Heart right ventricle (tissue), 16 donors: ENCODE data around the gene NIPAL3. TPM values are rescaled to one million over a fixed set of nuclear protein-coding genes. Genes with fewer than 3 reads are reported as not detected.

Experiments
- ATAC-seq, 8 donors: fragments of 200-7000 bp; cut with Tn5 transposase; one replicate each; pipeline ENCODE4 v1.9.1; 2020; ENCODE audit warnings: mild to moderate bottlenecking in 8 of 8, moderate library complexity in 8 of 8, moderate number of reproducible peaks in 1 of 8
- DNase-seq, 2 donors: peaks; one replicate each; pipeline ENCODE4 v3.0.0-alpha.2; 2020
- H3K27ac ChIP-seq, 10 donors: fragments of 200-600 bp; sonication (generic) in 2 of 10; one replicate each; pipeline versions ENCODE4 v1.5.0 to v1.8.0; 2020 to 2022; ENCODE audit warnings: mild to moderate bottlenecking in 3 of 10
- H3K27me3 ChIP-seq, 7 donors: fragments of 200-600 bp; one replicate each; pipeline ENCODE4 v1.8.0; 2021 to 2022; ENCODE audit warnings: mild to moderate bottlenecking in 2 of 7
- H3K36me3 ChIP-seq, 9 donors: fragments of 200-600 bp; sonication (generic) in 1 of 9; one replicate each; pipeline versions ENCODE4 v1.5.0 to v1.8.0; 2020 to 2022; ENCODE audit warnings: mild to moderate bottlenecking in 2 of 9
- H3K4me1 ChIP-seq, 9 donors: fragments of 200-600 bp; sonication (generic) in 1 of 9; one replicate each; pipeline versions ENCODE4 v1.5.0 to v1.8.0; 2020 to 2022; ENCODE audit warnings: mild to moderate bottlenecking in 4 of 9
- H3K4me3 ChIP-seq, 10 donors: fragments of 200-600 bp; sonication (generic) in 2 of 10; one replicate each; pipeline versions ENCODE4 v1.5.0 to v1.8.0; 2020 to 2022; ENCODE audit warnings: mild to moderate bottlenecking in 7 of 10, moderate library complexity in 2 of 10
- H3K9me3 ChIP-seq, 11 donors: fragments of 200-600 bp in 10 of 11; sonication (generic) in 2 of 11; one replicate each; pipeline versions ENCODE4 v1.5.0 to v1.8.0; 2013 to 2022; ENCODE audit warnings: mild to moderate bottlenecking in 2 of 11, control low read depth in 1 of 11, moderate library complexity in 1 of 11
- CTCF ChIP-seq, 9 donors: fragments of 200-600 bp; sonication (generic) in 2 of 9; IDR thresholded peaks; one replicate each; pipeline versions ENCODE4 v1.5.0 to v1.8.0; 2021 to 2022; ENCODE audit warnings: antibody characterized with exemption in 9 of 9, mild to moderate bottlenecking in 5 of 9, moderate library complexity in 1 of 9
- WGBS, 2 donors: extraction: QIAGEN DNeasy Blood & Tissue Kit; methylation state at CpG; one replicate each; pipeline ENCODE4 v1.1.7; 2013; ENCODE audit warnings: inconsistent platforms in 1 of 2; 5-methylcytosine and 5-hydroxymethylcytosine counted together
- intact Hi-C, 10 donors: fragments of 100-400 bp; cut with DNase I; formaldehyde crosslinking; loops; one replicate each; pipeline versions ENCODE4 v1.11.1 to v1.14.2; 2022
- polyA plus RNA-seq, 2 donors: library from polyadenylated mRNA; stranded (reverse); fragments of 200-250 nt; gene quantifications; one replicate each; pipeline ENCODE4 v1.2.3, GENCODE V29; 2013
- total RNA-seq, 10 donors: library from RNA; stranded (reverse); fragmentation: NEBNext Ultra II Directional in 3 of 10; extraction: Animal tissue kit (Norgen Biotek cat#: 25700) in 3 of 10; gene quantifications; one replicate each; pipeline versions ENCODE4 v1.2.1 to v1.2.4, GENCODE V29; 2021 to 2023
- donor health status: Arrhythmogenic right ventricular cardiomyopathy.
- donor health status: ischemic (EF 13 %, LVEDD 7.1; RV severe dilation, severe dysfunction).
- donor health status: healthy with polysubstance abuse.
- donor health status: DM: no; HTN: yes; CAD: no.
- donor health status: DM: no; HTN: no; CAD: no.
- donor health status: ischemic (EF 25% LVEDD 6.9; RV normal size, moderate dysfunction).
- donor health status: ischemic (EF 25% LVEDD 5.7; RV mildly dilated, moderate dysfunction).
- donor health status: healthy.
- donor health status: DM: yes; HTN: yes; CAD: no.
- donor health status: Ischemic cardiomyopathy.
- donor health status: ischemic (EF 35%, LVEDD 5.7; RV mildly dilated, moderate dysfunction).
- donor health status: nonischemic (EF 11% LVEDD 7.7; RV severe dilation, severe dysfunction).
- donor health status: DM: yes; HTN: yes; CAD: no.
- donor health status: PGD.
- donor health status: ischemic (EF 29% LVEDD 5.4; RV normal size, mild dysfunction).
- donor health status: nonischemic (EF 23%, LVEDD 6.1; RV moderate dilation, normal function).

Gene NIPAL3
- total and polyA plus RNA-seq, 12 donors = 5.3 to 44.9 (median 26.5) TPM

- Histone ChIP-seq H3K4me1 (no peaks in the 10 kb centered on the region), H3K9me3 (peaks cover 0 to 14% (median 0%) of the 10 kb centered on the region in 11 donors), H3K36me3 (peaks cover 0 to 64% (median 3%) of the 10 kb centered on the region in 9 donors), H3K4me3 (no peak overlapping the region), H3K27ac (no peak overlapping the region), H3K27me3 (no peaks in the 10 kb centered on the region)
- DNase-seq = no peak
- 93 to 100% methylated on average over 2 of the region's 2 CpGs for WGBS, 2 donors
- no peak for TF ChIP-seq CTCF (IDR thresholded peaks at IDR 0.05)
- intact Hi-C loops = loop anchor here in 1 of 10 donors (5.0 kb wide), 1 partner anchor 687 kb away; no protein-coding TSS in a partner anchor
- no peak for ATAC-seq
Measured at GRCh38 chr1:24465638-24466037, 50.0 kb downstream of the NIPAL3 start.

- peaks cover 0 to 44% (median 0%) of the 10 kb centered on the region in 9 donors for H3K36me3 ChIP-seq
- no peaks in the 10 kb centered on the region for H3K4me1 ChIP-seq
- no peak for DNase-seq
- TF ChIP-seq CTCF (IDR thresholded peaks at IDR 0.05) = no peak
- 78 to 80% methylated on average over 11 of the region's 11 CpGs for WGBS, 2 donors
- no peak overlapping the region for H3K27ac ChIP-seq
- peaks cover 0 to 4% (median 0%) of the 10 kb centered on the region in 11 donors for H3K9me3 ChIP-seq
- intact Hi-C loops = loop anchor here in 1 of 10 donors (5.0 kb wide), 1 partner anchor 684 kb away; no protein-coding TSS in a partner anchor
- no peaks in the 10 kb centered on the region for H3K27me3 ChIP-seq
- ATAC-seq = no peak
- H3K4me3 ChIP-seq = no peak overlapping the region
Measured at GRCh38 chr1:24468685-24469316, 53.2 kb downstream of the NIPAL3 start.

- Histone ChIP-seq H3K27ac (no peak overlapping the region), H3K27me3 (no peaks in the 10 kb centered on the region), H3K4me1 (peaks cover 0 to 3% (median 0%) of the 10 kb centered on the region in 9 donors), H3K9me3 (peaks cover 0 to 4% (median 0%) of the 10 kb centered on the region in 11 donors), H3K4me3 (no peak overlapping the region), H3K36me3 (peaks cover 0 to 27% (median 0%) of the 10 kb centered on the region in 9 donors)
- ATAC-seq = no peak
- 94% methylated on average over 2 of the region's 2 CpGs for WGBS, 2 donors
- intact Hi-C loops = no loop called here
- no peak for DNase-seq
- no peak for TF ChIP-seq CTCF (IDR thresholded peaks at IDR 0.05)
Measured at GRCh38 chr1:24470592-24470991, 55.0 kb downstream of the NIPAL3 start.

GRCh38 chr1:24472527-24473251, 57.1 kb downstream of the NIPAL3 start:
- ATAC-seq (no peak), DNase-seq (no peak)
- no peak for TF ChIP-seq CTCF (IDR thresholded peaks at IDR 0.05)
- H3K36me3 ChIP-seq = peaks cover 0 to 14% (median 0%) of the 10 kb centered on the region in 9 donors
- no peak overlapping the region for H3K4me3 ChIP-seq
- H3K9me3 ChIP-seq = peaks cover 0 to 4% (median 0%) of the 10 kb centered on the region in 11 donors
- WGBS, 2 donors = 78 to 79% methylated on average over 11 of the region's 11 CpGs
- no peaks in the 10 kb centered on the region for H3K27me3 ChIP-seq
- peaks cover 0 to 7% (median 0%) of the 10 kb centered on the region in 9 donors for H3K4me1 ChIP-seq
- intact Hi-C loops = no loop called here
- no peak overlapping the region for H3K27ac ChIP-seq
